ENCODE data around the gene PER3. TPM values are rescaled to one million over a fixed set of nuclear protein-coding genes. Genes with fewer than 3 reads are reported as not detected.

Gene PER3
- total RNA-seq, 1 donor from 2014 or later: 2.9 TPM

GRCh38 chr1:7754234-7754633 lies 29.9 kb upstream of the PER3 start:
- Mint-ChIP-seq H3K9me3 (ENCODE audit: low read depth) (no peaks in the 10 kb centered on the region), H3K4me3 (ENCODE audit: low read depth) (no peak overlapping the region), H3K4me1 (ENCODE audit: low read depth) (peaks cover 12% of the 10 kb centered on the region), H3K36me3 (ENCODE audit: insufficient read depth) (peaks cover 5% of the 10 kb centered on the region), H3K27ac (no peak overlapping the region), H3K27me3 (no peaks in the 10 kb centered on the region)
- no peak for TF ChIP-seq CTCF (IDR thresholded peaks at IDR 0.05; ENCODE audit: unreplicated experiment)
- no peak for DNase-seq (ENCODE audit: low spot score, unreplicated experiment)

DNA sequence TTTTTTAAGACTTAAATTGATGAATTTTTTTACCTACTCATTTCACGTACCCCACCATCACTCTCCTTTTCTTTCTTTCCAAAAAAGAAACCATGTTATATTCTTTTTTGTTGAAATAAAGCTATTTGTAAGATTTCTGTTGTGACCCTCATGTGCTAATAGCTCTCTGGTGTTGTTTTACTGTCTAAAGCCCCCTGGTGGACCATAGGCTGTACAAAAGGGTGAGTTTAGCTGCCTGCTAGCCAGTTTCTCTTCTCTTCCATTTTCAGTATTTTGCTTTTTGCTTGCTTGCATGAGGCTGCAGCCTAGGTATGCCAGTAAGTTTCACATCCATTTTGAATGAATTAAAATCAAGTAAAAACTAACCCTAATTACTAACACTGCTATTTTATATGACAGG lies 28.6 kb upstream of the PER3 start:
- Mint-ChIP-seq H3K36me3 (ENCODE audit: insufficient read depth) (peaks cover 3% of the 10 kb centered on the region), H3K4me3 (ENCODE audit: low read depth) (no peak overlapping the region), H3K4me1 (ENCODE audit: low read depth) (peaks cover 12% of the 10 kb centered on the region), H3K9me3 (ENCODE audit: low read depth) (no peaks in the 10 kb centered on the region), H3K27me3 (no peaks in the 10 kb centered on the region), H3K27ac (no peak overlapping the region)
- DNase-seq (ENCODE audit: low spot score, unreplicated experiment): no peak
- peak; percentile 61 for TF ChIP-seq CTCF (IDR thresholded peaks at IDR 0.05; ENCODE audit: unreplicated experiment)

GRCh38 chr1:7760245-7760644 lies 23.8 kb upstream of the PER3 start:
- no peak for TF ChIP-seq CTCF (IDR thresholded peaks at IDR 0.05; ENCODE audit: unreplicated experiment)
- Mint-ChIP-seq H3K36me3 (ENCODE audit: insufficient read depth) (no peaks in the 10 kb centered on the region), H3K4me3 (ENCODE audit: low read depth) (no peak overlapping the region), H3K27me3 (no peaks in the 10 kb centered on the region), H3K4me1 (ENCODE audit: low read depth) (no peaks in the 10 kb centered on the region), H3K27ac (no peak overlapping the region), H3K9me3 (ENCODE audit: low read depth) (no peaks in the 10 kb centered on the region)
- no peak for DNase-seq (ENCODE audit: low spot score, unreplicated experiment)

DNA sequence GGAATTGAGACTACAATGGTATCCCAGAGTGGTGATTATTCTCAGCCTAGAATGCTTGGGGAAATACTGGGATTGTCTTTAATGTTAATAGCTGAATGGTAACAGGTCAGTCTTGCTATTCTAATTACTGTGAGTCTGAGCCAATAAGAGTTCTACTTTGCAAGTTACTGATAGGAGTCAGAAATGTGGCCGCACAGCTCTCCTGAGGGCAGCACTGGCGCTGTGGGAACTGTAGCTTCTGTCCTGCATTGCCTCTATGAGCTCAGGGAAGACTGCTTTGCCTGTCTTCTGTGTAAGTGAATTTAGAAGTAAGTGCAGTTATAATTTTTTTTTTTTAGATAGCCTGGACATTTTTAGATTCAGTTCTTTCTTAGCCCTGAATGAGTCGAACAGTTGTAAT lies 23.0 kb upstream of the PER3 start:
- Mint-ChIP-seq H3K27me3 (no peaks in the 10 kb centered on the region), H3K36me3 (ENCODE audit: insufficient read depth) (no peaks in the 10 kb centered on the region), H3K27ac (no peak overlapping the region), H3K4me3 (ENCODE audit: low read depth) (no peak overlapping the region), H3K4me1 (ENCODE audit: low read depth) (no peaks in the 10 kb centered on the region), H3K9me3 (ENCODE audit: low read depth) (no peaks in the 10 kb centered on the region)
- DNase-seq (ENCODE audit: low spot score, unreplicated experiment): no peak
- TF ChIP-seq CTCF (IDR thresholded peaks at IDR 0.05; ENCODE audit: unreplicated experiment): no peak

DNA sequence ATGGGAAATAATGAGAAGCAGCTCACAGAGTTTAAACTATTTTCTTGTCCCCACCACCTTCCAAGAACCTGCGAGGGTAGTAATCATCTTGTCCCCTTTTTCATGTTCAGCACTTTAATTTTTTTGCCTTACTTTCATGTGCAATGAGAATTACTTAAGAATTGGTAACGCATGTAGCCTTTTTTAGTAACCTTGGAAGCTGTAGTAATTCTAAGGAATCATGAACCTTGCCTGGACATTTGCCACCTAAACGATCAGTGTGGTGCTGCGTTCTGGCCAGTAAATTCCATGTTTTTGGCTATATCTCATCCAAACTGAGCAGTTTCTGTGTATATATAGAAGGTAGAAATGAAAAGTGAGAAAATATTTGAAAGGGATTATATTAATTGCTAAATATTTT lies 16.9 kb upstream of the PER3 start:
- H3K36me3 Mint-ChIP-seq (ENCODE audit: insufficient read depth): no peaks in the 10 kb centered on the region
- H3K4me3 Mint-ChIP-seq (ENCODE audit: low read depth): no peak overlapping the region
- peaks cover 4% of the 10 kb centered on the region for H3K4me1 Mint-ChIP-seq (ENCODE audit: low read depth)
- no peaks in the 10 kb centered on the region for H3K9me3 Mint-ChIP-seq (ENCODE audit: low read depth)
- no peak for TF ChIP-seq CTCF (IDR thresholded peaks at IDR 0.05; ENCODE audit: unreplicated experiment)
- no peak overlapping the region for H3K27ac Mint-ChIP-seq
- no peak for DNase-seq (ENCODE audit: low spot score, unreplicated experiment)
- H3K27me3 Mint-ChIP-seq: no peaks in the 10 kb centered on the region
